Measurements from ENCODE around the gene HIVEP3.
"Not testable (repeated sequence)": the region's sequence is repeated elsewhere in the genome, so short reads cannot be mapped to it uniquely, and the experiment has no call there.

HIVEP3 gene

GRCh38 chr1:41918450-41919043 lies at the start of gene HIVEP3:
Gene HIVEP3 (minus strand): TSS chr1:41918922.
- no peaks in the 10 kb centered on the region for H4K20me1 ChIP-seq
- peaks cover 0 to 5% (median 0%) of the 10 kb centered on the region in 10 experiments; a peak in 4 of 20 replicates for H3K4me1 ChIP-seq
- no peak within 1 kb of the TSS for H3K4me3 ChIP-seq
- H3K9ac ChIP-seq = no peak within 1 kb of the TSS
- no peaks in the 10 kb centered on the region for H3K27me3 ChIP-seq
- peak within 1 kb of the TSS in 1 of 11 experiments; percentile 1; a peak in 1 of 22 replicates for H3K4me2 ChIP-seq
- no peak within 1 kb of the TSS for H3K27ac ChIP-seq
- H3K9me3 ChIP-seq (replicated peaks in 1 of 11) = peaks cover 14 to 33% (median 25%) of the 10 kb centered on the region in 11 experiments
- no peak for TF ChIP-seq Cebpa-rat (IDR thresholded peaks at IDR 0.05)
- H3K36me3 ChIP-seq = no peaks in the 10 kb centered on the region

- Histone ChIP-seq H3K4me2 (no peak overlapping the region), H3K27me3 (no peaks in the 10 kb centered on the region), H3K9ac (no peak overlapping the region), H3K36me3 (no peaks in the 10 kb centered on the region), H4K20me1 (no peaks in the 10 kb centered on the region), H3K4me3 (no peak overlapping the region), H3K9me3 (replicated peaks in 1 of 11) (peaks cover 0 to 10% (median 4%) of the 10 kb centered on the region in 11 experiments; a peak in 3 of 22 replicates), H3K4me1 (no peaks in the 10 kb centered on the region; a peak in 1 of 20 replicates), H3K27ac (no peak overlapping the region)
- TF ChIP-seq Cebpa-rat (IDR thresholded peaks at IDR 0.05) = no peak
Measured at GRCh38 chr1:41964400-41964799, 45.7 kb upstream of the HIVEP3 start.

- Histone ChIP-seq H3K9me3 (replicated peaks in 1 of 11) (peaks cover 0 to 12% (median 0%) of the 10 kb centered on the region in 11 experiments; a peak in 2 of 22 replicates), H3K36me3 (no peaks in the 10 kb centered on the region), H3K27ac (no peak overlapping the region), H3K4me1 (no peaks in the 10 kb centered on the region; a peak in 1 of 20 replicates), H3K27me3 (no peaks in the 10 kb centered on the region), H4K20me1 (no peaks in the 10 kb centered on the region), H3K4me3 (no peak overlapping the region), H3K4me2 (no peak overlapping the region), H3K9ac (no peak overlapping the region)
- no peak for TF ChIP-seq Cebpa-rat (IDR thresholded peaks at IDR 0.05)
Measured at GRCh38 chr1:41963636-41964035, 44.9 kb upstream of the HIVEP3 start.

- H3K27ac ChIP-seq = no peak overlapping the region
Measured at GRCh38 chr1:41958015-41958673, 39.4 kb upstream of the HIVEP3 start.

GRCh38 chr1:41957568-41957967 lies 38.8 kb upstream of the HIVEP3 start:
- Histone ChIP-seq H3K4me2 (no peak overlapping the region), H3K27ac (no peak overlapping the region)
- TF ChIP-seq Cebpa-rat (IDR thresholded peaks at IDR 0.05) = no peak

More at GRCh38 chr1:41958015-41958673, 39.4 kb upstream of the HIVEP3 start:
- H3K4me3 ChIP-seq = no peak overlapping the region
- H3K27me3 ChIP-seq = no peaks in the 10 kb centered on the region
- H3K4me2 ChIP-seq = no peak overlapping the region
- H3K36me3 ChIP-seq = no peaks in the 10 kb centered on the region
- no peak overlapping the region for H3K9ac ChIP-seq
- peaks cover 11 to 17% (median 12%) of the 10 kb centered on the region in 10 experiments for H3K4me1 ChIP-seq
- H3K9me3 ChIP-seq (replicated peaks in 1 of 11) = peaks cover 0 to 6% (median 0%) of the 10 kb centered on the region in 11 experiments; a peak in 2 of 22 replicates
- no peaks in the 10 kb centered on the region; a peak in 1 of 22 replicates for H4K20me1 ChIP-seq
- TF ChIP-seq Cebpa-rat (IDR thresholded peaks at IDR 0.05) = no peak

GRCh38 chr1:41955461-41956159 lies 36.9 kb upstream of the HIVEP3 start:
- Histone ChIP-seq H3K9ac (no peak overlapping the region), H3K9me3 (replicated peaks in 1 of 11) (peaks cover 0 to 21% (median 11%) of the 10 kb centered on the region in 11 experiments; a peak in 14 of 22 replicates), H4K20me1 (no peaks in the 10 kb centered on the region; a peak in 1 of 22 replicates), H3K4me1 (peaks cover 11 to 17% (median 12%) of the 10 kb centered on the region in 10 experiments), H3K27ac (peak overlapping the region in 1 of 11 experiments; percentile 16; a peak in 1 of 22 replicates), H3K4me3 (no peak overlapping the region), H3K36me3 (no peaks in the 10 kb centered on the region), H3K4me2 (peak overlapping the region; percentile 3 to 51 (median 34)), H3K27me3 (no peaks in the 10 kb centered on the region)
- TF ChIP-seq Cebpa-rat (IDR thresholded peaks at IDR 0.05) = no peak

More at GRCh38 chr1:41957568-41957967, 38.8 kb upstream of the HIVEP3 start:
- H3K9me3 ChIP-seq (replicated peaks in 1 of 11) = peaks cover 0 to 6% (median 0%) of the 10 kb centered on the region in 11 experiments; a peak in 2 of 22 replicates
- no peaks in the 10 kb centered on the region; a peak in 1 of 22 replicates for H4K20me1 ChIP-seq
- no peak overlapping the region for H3K9ac ChIP-seq
- peaks cover 11 to 17% (median 12%) of the 10 kb centered on the region in 10 experiments for H3K4me1 ChIP-seq
- no peaks in the 10 kb centered on the region for H3K27me3 ChIP-seq
- no peak overlapping the region for H3K4me3 ChIP-seq
- no peaks in the 10 kb centered on the region for H3K36me3 ChIP-seq

GRCh38 chr1:41954533-41954944 lies 35.8 kb upstream of the HIVEP3 start:
- no peaks in the 10 kb centered on the region for H3K36me3 ChIP-seq
- H4K20me1 ChIP-seq = no peaks in the 10 kb centered on the region; a peak in 1 of 22 replicates
- no peaks in the 10 kb centered on the region for H3K27me3 ChIP-seq
- peaks cover 9 to 32% (median 21%) of the 10 kb centered on the region in 11 experiments for H3K9me3 ChIP-seq (replicated peaks in 1 of 11)
- H3K27ac ChIP-seq = no peak overlapping the region
- no peak overlapping the region for H3K4me3 ChIP-seq
- TF ChIP-seq Cebpa-rat (IDR thresholded peaks at IDR 0.05) = no peak
- H3K9ac ChIP-seq = no peak overlapping the region
- H3K4me2 ChIP-seq = 0 out of 22 replicates have a peak overlapping the region, but pooled peaks of 1 of the 11 experiments have one; percentile 8
- peaks cover 11 to 17% (median 12%) of the 10 kb centered on the region in 10 experiments for H3K4me1 ChIP-seq

GRCh38 chr1:41953291-41953690 lies 34.6 kb upstream of the HIVEP3 start:
- no peaks in the 10 kb centered on the region for H3K36me3 ChIP-seq
- H3K4me2 ChIP-seq = no peak overlapping the region
- no peak for TF ChIP-seq Cebpa-rat (IDR thresholded peaks at IDR 0.05)
- H3K4me3 ChIP-seq = no peak overlapping the region
- H3K27me3 ChIP-seq = no peaks in the 10 kb centered on the region
- H3K9me3 ChIP-seq (replicated peaks in 1 of 11) = peaks cover 16 to 39% (median 30%) of the 10 kb centered on the region in 11 experiments
- H3K27ac ChIP-seq = no peak overlapping the region
- H3K4me1 ChIP-seq = peaks cover 11 to 17% (median 12%) of the 10 kb centered on the region in 10 experiments
- H4K20me1 ChIP-seq = no peaks in the 10 kb centered on the region; a peak in 1 of 22 replicates
- no peak overlapping the region for H3K9ac ChIP-seq

GRCh38 chr1:41952208-41952607 lies 33.5 kb upstream of the HIVEP3 start:
- no peaks in the 10 kb centered on the region for H3K36me3 ChIP-seq
- no peak overlapping the region for H3K4me3 ChIP-seq
- no peak overlapping the region for H3K9ac ChIP-seq
- peaks cover 16 to 40% (median 30%) of the 10 kb centered on the region in 11 experiments for H3K9me3 ChIP-seq (replicated peaks in 1 of 11)
- H3K27me3 ChIP-seq = no peaks in the 10 kb centered on the region
- TF ChIP-seq Cebpa-rat (IDR thresholded peaks at IDR 0.05) = no peak
- H3K27ac ChIP-seq = no peak overlapping the region
- no peaks in the 10 kb centered on the region; a peak in 1 of 22 replicates for H4K20me1 ChIP-seq
- no peak overlapping the region for H3K4me2 ChIP-seq
- peaks cover 11 to 17% (median 12%) of the 10 kb centered on the region in 10 experiments for H3K4me1 ChIP-seq

GRCh38 chr1:41951492-41951891 lies 32.8 kb upstream of the HIVEP3 start:
- H3K4me2 ChIP-seq, H3K9ac ChIP-seq: not testable (repeated sequence)
- H3K4me1 ChIP-seq = peaks cover 11 to 17% (median 12%) of the 10 kb centered on the region in 10 experiments

More at GRCh38 chr1:41951492-41951891, 32.8 kb upstream of the HIVEP3 start:
- H3K36me3 ChIP-seq, H3K4me3 ChIP-seq, H3K27me3 ChIP-seq, H4K20me1 ChIP-seq, H3K27ac ChIP-seq: not testable (repeated sequence)
- H3K9me3 ChIP-seq (replicated peaks in 1 of 11) = peaks cover 16 to 40% (median 30%) of the 10 kb centered on the region in 11 experiments
